Hepatocyte (in vitro differentiated cells): Measurements from ENCODE around the gene KIRREL3. TPM values are rescaled to one million over a fixed set of nuclear protein-coding genes. Genes with fewer than 3 reads are reported as not detected.

Experiments used
- DNase-seq: peaks from one replicate; pipeline ENCODE4 v3.0.0-alpha.2; 2016; ENCODE audit warnings: low spot score
- H2AFZ ChIP-seq: fragments of 200-600 bp; sonication (generic); 2 replicates; pipeline ENCODE4 v1.6.0; 2016; ENCODE audit warnings: antibody characterized with exemption, mild to moderate bottlenecking
- H3K27ac ChIP-seq: fragments of 200-600 bp; sonication (generic); 2 replicates; pipeline ENCODE4 v1.5.1; 2016; ENCODE audit warnings: mild to moderate bottlenecking
- H3K27me3 ChIP-seq: fragments of 200-600 bp; sonication (generic); 2 replicates; pipeline ENCODE4 v1.6.1; 2016
- H3K36me3 ChIP-seq: fragments of 200-600 bp; sonication (generic); replicated peaks from 2 replicates; pipeline ENCODE4 v1.5.1; 2016; ENCODE audit warnings: low read depth; ENCODE audit not compliant: insufficient read depth
- H3K4me1 ChIP-seq: fragments of 200-600 bp; sonication (generic); 2 replicates; pipeline ENCODE4 v1.5.1; 2016; ENCODE audit warnings: mild to moderate bottlenecking, moderate library complexity; ENCODE audit not compliant: insufficient read depth
- H3K4me2 ChIP-seq: fragments of 200-600 bp; sonication (generic); 2 replicates; pipeline ENCODE4 v1.6.0; 2016
- H3K4me3 ChIP-seq: fragments of 200-600 bp; sonication (generic); 2 replicates; pipeline ENCODE4 v1.5.1; 2016; ENCODE audit warnings: mild to moderate bottlenecking
- H3K79me2 ChIP-seq: fragments of 200-600 bp; sonication (generic); 2 replicates; pipeline ENCODE4 v1.6.0; 2017; ENCODE audit warnings: mild to moderate bottlenecking
- H3K9me2 ChIP-seq: fragments of 200-600 bp; sonication (generic); replicated peaks from 2 replicates; pipeline ENCODE4 v1.6.0; 2017; ENCODE audit warnings: mild to moderate bottlenecking; ENCODE audit not compliant: insufficient read depth
- H3K9me3 ChIP-seq: fragments of 200-600 bp; sonication (generic); 2 replicates; pipeline ENCODE4 v1.5.1; 2016; ENCODE audit warnings: low read depth, mild to moderate bottlenecking
- H4K20me1 ChIP-seq: fragments of 200-600 bp; sonication (generic); 2 replicates; pipeline ENCODE4 v1.6.0; 2016; ENCODE audit warnings: mild to moderate bottlenecking; ENCODE audit not compliant: insufficient read depth, poor library complexity, severe bottlenecking
- CTCF ChIP-seq: fragments of 200-600 bp; sonication (generic); IDR thresholded peaks from 2 replicates; pipeline ENCODE4 v1.5.1; 2016; ENCODE audit warnings: antibody characterized with exemption, mild to moderate bottlenecking; ENCODE audit not compliant: poor library complexity
- EZH2 ChIP-seq: fragments of 200-600 bp; sonication (generic); IDR thresholded peaks from 2 replicates; pipeline ENCODE4 v1.6.1; 2016; ENCODE audit warnings: antibody characterized with exemption, mild to moderate bottlenecking, borderline replicate concordance
- EZH2phosphoT487 ChIP-seq: fragments of 200-600 bp; sonication (generic); IDR thresholded peaks from one replicate; pipeline ENCODE4 v1.6.1; 2018; ENCODE audit warnings: antibody characterized with exemption, mild to moderate bottlenecking, low read depth, moderate library complexity; ENCODE audit not compliant: unreplicated experiment, severe bottlenecking
- WGBS: methylation state at CpG from one replicate; pipeline ENCODE4 v1.1.6; 2016; ENCODE audit warnings: low lambda C conversion rate; ENCODE audit errors: missing lambda C conversion rate; 5-methylcytosine and 5-hydroxymethylcytosine counted together
- polyA plus RNA-seq: library from polyadenylated mRNA; unstranded; fragments of >200 nt; fragmentation: Nextera tagmentation; extraction: Ambion mirVana; gene quantifications from 2 replicates; pipeline ENCODE4 v1.2.1, GENCODE V29; 2016
- total RNA-seq: library from RNA; depleted of rRNA; stranded (reverse); fragments of >200 nt; gene quantifications from 2 replicates; pipeline ENCODE4 v1.2.3, GENCODE V29; 2014

The KIRREL3 gene
- total and polyA plus RNA-seq, 2 experiments from 2014 or later, result 0.33 to 0.86 TPM

- Histone ChIP-seq H3K4me1 (no peaks in the 10 kb centered on the region), H3K9me3 (no peaks in the 10 kb centered on the region), H3K9me2 (no peaks in the 10 kb centered on the region), H2AFZ (no peak overlapping the region), H3K36me3 (no peaks in the 10 kb centered on the region), H3K27ac (no peak overlapping the region), H3K4me2 (no peak overlapping the region), H3K27me3 (peaks cover 14% of the 10 kb centered on the region), H4K20me1 (no peaks in the 10 kb centered on the region), H3K4me3 (no peak overlapping the region), H3K79me2 (no peaks in the 10 kb centered on the region)
- 92% methylated on average over 10 of the region's 10 CpGs for WGBS
- DNase-seq, result no peak
- TF ChIP-seq EZH2, result no peak
- no peak for TF ChIP-seq EZH2phosphoT487
- no peak for TF ChIP-seq CTCF
Measured at GRCh38 chr11:126494831-126495230, 505.7 kb downstream of the KIRREL3 start.

- no peak for TF ChIP-seq EZH2
- no peak for TF ChIP-seq EZH2phosphoT487
- no peak for TF ChIP-seq CTCF
- Histone ChIP-seq H3K4me1 (no peaks in the 10 kb centered on the region), H3K9me2 (no peaks in the 10 kb centered on the region), H3K9me3 (no peaks in the 10 kb centered on the region), H4K20me1 (no peaks in the 10 kb centered on the region), H3K79me2 (no peaks in the 10 kb centered on the region), H3K4me3 (no peak overlapping the region), H3K27me3 (peaks cover 1% of the 10 kb centered on the region), H3K4me2 (no peak overlapping the region), H2AFZ (no peak overlapping the region), H3K36me3 (no peaks in the 10 kb centered on the region), H3K27ac (no peak overlapping the region)
- 85% methylated on average over 12 of the region's 13 CpGs for WGBS
- no peak for DNase-seq
Measured at GRCh38 chr11:126492331-126493082, 508.1 kb downstream of the KIRREL3 start.

- no peak overlapping the region for H3K4me2 ChIP-seq
- no peaks in the 10 kb centered on the region for H3K27me3 ChIP-seq
- 78% methylated on average over 13 of the region's 13 CpGs for WGBS
- H3K79me2 ChIP-seq, result no peaks in the 10 kb centered on the region
- no peaks in the 10 kb centered on the region for H3K36me3 ChIP-seq
- no peak for DNase-seq
- no peak overlapping the region for H2AFZ ChIP-seq
- TF ChIP-seq EZH2 (no peak), EZH2phosphoT487 (no peak), CTCF (no peak)
- no peak overlapping the region for H3K4me3 ChIP-seq
- H4K20me1 ChIP-seq, result no peaks in the 10 kb centered on the region
- no peaks in the 10 kb centered on the region for H3K4me1 ChIP-seq
- H3K27ac ChIP-seq, result no peak overlapping the region
- H3K9me2 ChIP-seq, result no peaks in the 10 kb centered on the region
- H3K9me3 ChIP-seq, result no peaks in the 10 kb centered on the region
Measured at GRCh38 chr11:126491092-126491491, 509.5 kb downstream of the KIRREL3 start.
